Measurements from ENCODE around the gene SH3TC1.

SH3TC1 gene

DNA sequence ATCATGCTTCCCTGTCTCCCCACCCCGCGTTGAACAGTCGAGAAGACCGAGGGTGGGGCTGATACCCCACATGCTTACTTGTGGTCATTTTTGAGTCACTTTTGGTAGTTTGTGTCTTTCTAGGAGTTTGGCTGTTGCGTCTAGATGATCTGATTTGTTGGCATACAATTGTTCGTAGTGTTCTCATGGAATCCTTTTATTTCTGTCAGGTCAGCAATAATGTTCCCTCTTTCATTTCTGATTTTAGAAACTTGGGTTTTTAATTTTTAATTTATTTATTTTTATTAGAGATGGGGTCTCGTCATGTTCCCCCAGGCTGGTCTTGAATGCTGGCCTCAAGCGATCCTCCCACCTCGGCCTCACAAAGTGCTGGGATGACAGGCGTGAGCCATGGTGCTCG lies 30.9 kb downstream of the SH3TC1 start:
- intact Hi-C loops (cut with DNase I; ENCODE audit: low total_unique reads): no loop called here
- TF ChIP-seq, protein P1, sequence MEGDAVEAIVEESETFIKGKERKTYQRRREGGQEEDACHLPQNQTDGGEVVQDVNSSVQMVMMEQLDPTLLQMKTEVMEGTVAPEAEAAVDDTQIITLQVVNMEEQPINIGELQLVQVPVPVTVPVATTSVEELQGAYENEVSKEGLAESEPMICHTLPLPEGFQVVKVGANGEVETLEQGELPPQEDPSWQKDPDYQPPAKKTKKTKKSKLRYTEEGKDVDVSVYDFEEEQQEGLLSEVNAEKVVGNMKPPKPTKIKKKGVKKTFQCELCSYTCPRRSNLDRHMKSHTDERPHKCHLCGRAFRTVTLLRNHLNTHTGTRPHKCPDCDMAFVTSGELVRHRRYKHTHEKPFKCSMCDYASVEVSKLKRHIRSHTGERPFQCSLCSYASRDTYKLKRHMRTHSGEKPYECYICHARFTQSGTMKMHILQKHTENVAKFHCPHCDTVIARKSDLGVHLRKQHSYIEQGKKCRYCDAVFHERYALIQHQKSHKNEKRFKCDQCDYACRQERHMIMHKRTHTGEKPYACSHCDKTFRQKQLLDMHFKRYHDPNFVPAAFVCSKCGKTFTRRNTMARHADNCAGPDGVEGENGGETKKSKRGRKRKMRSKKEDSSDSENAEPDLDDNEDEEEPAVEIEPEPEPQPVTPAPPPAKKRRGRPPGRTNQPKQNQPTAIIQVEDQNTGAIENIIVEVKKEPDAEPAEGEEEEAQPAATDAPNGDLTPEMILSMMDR (IDR thresholded peaks at IDR 0.05): no peak
- Histone ChIP-seq H3K27me3 (peaks cover 0 to 2% of the 10 kb centered on the region in 2 donors), H3K27ac (no peak overlapping the region), H3K4me1 (peaks cover 0 to 14% (median 11%) of the 10 kb centered on the region in 4 donors), H3K36me3 (peaks cover 0 to 13% (median 0%) of the 10 kb centered on the region in 3 donors), H3K9me3 (no peaks in the 10 kb centered on the region), H3K4me3 (no peak overlapping the region)
- DNase-seq: no peak

DNA sequence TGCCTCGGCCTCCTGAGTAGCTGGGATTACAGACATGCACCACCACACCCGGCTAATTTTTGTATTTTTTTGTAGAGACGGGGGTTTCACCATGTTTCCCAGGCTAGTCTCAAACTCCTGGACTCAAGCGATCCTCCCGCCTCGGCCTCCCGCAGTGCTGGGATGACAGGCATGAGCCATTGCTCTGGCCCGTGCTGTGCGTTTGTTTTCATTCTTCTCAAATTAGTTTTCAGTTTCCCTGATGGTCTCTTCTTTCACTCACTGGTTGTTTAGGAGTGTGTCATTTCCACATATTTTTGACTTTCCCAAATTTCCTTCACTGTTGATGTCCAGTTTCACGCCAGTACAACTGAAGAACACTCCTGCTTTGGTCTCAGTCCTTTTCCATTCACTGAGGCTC lies 31.8 kb downstream of the SH3TC1 start:
- Histone ChIP-seq H3K4me1 (peaks cover 0 to 14% (median 11%) of the 10 kb centered on the region in 4 donors), H3K36me3 (peaks cover 0 to 13% (median 1%) of the 10 kb centered on the region in 3 donors), H3K4me3 (no peak overlapping the region), H3K9me3 (no peaks in the 10 kb centered on the region), H3K27ac (no peak overlapping the region), H3K27me3 (peaks cover 0 to 8% of the 10 kb centered on the region in 2 donors)
- no peak for DNase-seq
- intact Hi-C loops (cut with DNase I; ENCODE audit: low total_unique reads): no loop called here
- TF ChIP-seq, protein P1 (IDR thresholded peaks at IDR 0.05): no peak

DNA sequence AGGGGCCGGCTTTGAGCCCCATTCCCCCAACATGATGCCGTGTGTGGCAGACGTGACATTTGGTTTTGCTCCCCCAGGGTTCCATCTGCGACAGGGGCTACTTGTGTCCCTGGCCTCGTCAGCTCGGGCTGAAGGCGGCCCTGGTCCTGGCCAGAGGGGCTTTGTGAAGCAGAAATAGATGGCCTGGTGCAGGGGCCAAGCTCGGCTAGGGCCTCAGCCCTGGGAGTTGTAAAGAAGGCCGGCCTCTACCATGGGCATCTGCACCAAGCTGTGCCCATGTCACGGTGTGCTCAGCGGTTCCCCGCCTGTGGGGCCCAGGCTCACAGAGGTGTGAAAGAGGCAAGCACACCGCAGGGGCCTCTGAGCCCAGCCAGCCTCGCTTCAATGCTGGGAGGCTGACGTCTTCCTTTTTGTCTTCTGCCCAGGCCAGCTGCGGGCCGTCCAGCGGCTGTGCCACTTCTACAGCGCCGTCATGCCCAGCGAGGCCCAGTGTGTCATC lies 32.5 kb downstream of the SH3TC1 start:
- Histone ChIP-seq H3K27me3 (peaks cover 0 to 8% of the 10 kb centered on the region in 2 donors), H3K9me3 (no peaks in the 10 kb centered on the region), H3K36me3 (peaks cover 0 to 18% (median 4%) of the 10 kb centered on the region in 3 donors), H3K4me3 (no peak overlapping the region), H3K4me1 (peaks cover 0 to 14% (median 11%) of the 10 kb centered on the region in 4 donors), H3K27ac (no peak overlapping the region)
- intact Hi-C loops (cut with DNase I; ENCODE audit: low total_unique reads): no loop called here
- TF ChIP-seq, protein P1 (IDR thresholded peaks at IDR 0.05): no peak
- no peak for DNase-seq

DNA sequence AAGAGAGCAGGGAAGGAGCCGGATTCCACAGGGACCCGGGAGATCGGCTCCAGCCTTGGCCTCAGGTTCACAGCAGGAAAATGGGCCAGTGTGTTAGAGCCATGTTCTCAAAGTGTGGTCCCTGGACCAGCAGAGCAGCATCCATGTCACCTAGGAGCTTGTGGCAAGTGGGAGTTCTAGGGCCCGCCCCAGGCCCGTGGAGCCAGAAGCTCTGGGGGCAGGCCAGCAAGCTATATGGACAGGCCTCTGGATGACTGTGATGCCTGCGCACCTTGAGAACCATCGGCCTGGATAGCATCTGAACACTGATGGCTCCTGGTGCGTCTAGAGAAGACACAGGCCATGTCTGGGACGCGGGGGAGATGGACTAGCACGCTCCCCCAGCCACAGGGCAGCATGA lies 33.7 kb downstream of the SH3TC1 start:
- no peak overlapping the region for H3K27ac ChIP-seq
- intact Hi-C loops (cut with DNase I; ENCODE audit: low total_unique reads): no loop called here
- H3K9me3 ChIP-seq: no peaks in the 10 kb centered on the region
- H3K27me3 ChIP-seq: peaks cover 0 to 8% of the 10 kb centered on the region in 2 donors
- TF ChIP-seq, protein P1 (IDR thresholded peaks at IDR 0.05): no peak
- peaks cover 0 to 22% (median 4%) of the 10 kb centered on the region in 3 donors for H3K36me3 ChIP-seq
- peaks cover 0 to 13% (median 11%) of the 10 kb centered on the region in 4 donors for H3K4me1 ChIP-seq
- no peak overlapping the region for H3K4me3 ChIP-seq
- no peak for DNase-seq

DNA sequence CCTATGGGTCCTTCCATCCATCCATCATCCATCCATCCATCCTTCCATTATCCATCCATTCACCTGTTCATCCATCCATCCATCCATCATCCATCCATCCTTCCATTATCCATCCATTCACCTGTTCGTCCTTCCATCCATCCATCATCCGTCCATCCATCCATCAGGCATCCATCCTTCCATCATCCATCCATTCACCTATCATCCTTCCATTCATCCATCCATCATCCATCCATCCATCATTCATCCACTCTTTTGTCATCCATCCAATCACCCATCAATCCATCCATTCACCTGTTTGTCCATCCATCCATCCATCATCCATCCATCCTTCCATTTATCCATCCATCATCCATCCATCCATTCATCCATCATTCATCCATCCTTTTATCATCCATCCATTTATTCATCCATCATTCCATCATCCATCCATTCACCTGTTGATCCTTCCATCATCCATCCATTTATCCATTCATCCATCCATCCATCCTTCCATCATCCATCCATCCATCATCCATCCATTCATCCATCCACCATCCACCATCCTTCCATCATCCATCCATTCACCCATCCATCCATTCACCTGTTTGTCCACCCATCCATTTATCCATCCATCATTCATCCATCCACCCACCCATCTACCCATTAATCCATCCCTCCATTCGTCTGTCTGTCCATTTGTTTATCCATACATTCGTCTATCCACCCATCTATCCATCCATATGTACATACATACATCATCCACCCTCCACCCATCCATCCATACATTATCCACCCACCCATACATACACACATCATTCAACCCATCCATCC lies 34.8 kb downstream of the SH3TC1 start:
- TF ChIP-seq, protein P1 (IDR thresholded peaks at IDR 0.05): no peak
- Histone ChIP-seq H3K27me3 (peaks cover 0 to 8% of the 10 kb centered on the region in 2 donors), H3K9me3 (no peaks in the 10 kb centered on the region), H3K4me1 (peaks cover 0 to 2% (median 2%) of the 10 kb centered on the region in 4 donors), H3K36me3 (peaks cover 0 to 22% (median 4%) of the 10 kb centered on the region in 3 donors), H3K4me3 (no peak overlapping the region), H3K27ac (no peak overlapping the region)
- intact Hi-C loops (cut with DNase I; ENCODE audit: low total_unique reads): no loop called here
- no peak for DNase-seq

Data from tibial artery (tissue), 4 donors.